Fibroblast of lung (primary cell): ENCODE data around the gene SEPHS1. TPM values are rescaled to one million over a fixed set of nuclear protein-coding genes. Genes with fewer than 3 reads are reported as not detected.
A peak's percentile ranks its signal among the peaks of the same experiment; 100 is the strongest.
"Not testable (repeated sequence)": the region's sequence is repeated elsewhere in the genome, so short reads cannot be mapped to it uniquely, and the experiment has no call there.

Experiments used
- DNase-seq, 2 donors: peaks; one replicate each; pipeline versions ENCODE4 v3.0.0 to v3.0.0-alpha.2; 2010; ENCODE audit warnings: low read depth in 2 of 2
- H2AFZ ChIP-seq: 2 replicates; pipeline ENCODE4 v1.5.1; 2012; ENCODE audit warnings: low read length, control low read depth, inconsistent platforms
- H3K27ac ChIP-seq: 2 replicates; pipeline ENCODE4 v1.5.1; 2011; ENCODE audit warnings: low read length, control low read depth; ENCODE audit not compliant: insufficient read depth
- H3K27me3 ChIP-seq: 2 replicates; pipeline ENCODE4 v1.5.1; 2011; ENCODE audit warnings: mild to moderate bottlenecking, low read length; ENCODE audit not compliant: control insufficient read depth, insufficient read depth
- H3K36me3 ChIP-seq: 2 replicates; pipeline ENCODE4 v1.5.1; 2011; ENCODE audit warnings: low read length; ENCODE audit not compliant: control insufficient read depth, insufficient read depth
- H3K4me1 ChIP-seq: 2 replicates; pipeline ENCODE4 v1.5.1; 2011; ENCODE audit warnings: low read length; ENCODE audit not compliant: control insufficient read depth, insufficient read depth; ENCODE audit errors: extremely low read depth
- H3K4me2 ChIP-seq: 2 replicates; pipeline ENCODE4 v1.5.1; 2011; ENCODE audit warnings: low read length, control low read depth; ENCODE audit not compliant: insufficient read depth; ENCODE audit errors: extremely low read depth
- H3K4me3 ChIP-seq, 4 experiments: fragments of 200-600 bp in 1 of 4; sonication (generic) in 1 of 4; replicated peaks in 1 of 4; 2 replicates each; pipeline ENCODE4 v1.5.1; 2011 to 2016; ENCODE audit warnings: low read length in 4 of 4, low read depth in 3 of 4, mild to moderate bottlenecking in 3 of 4, control low read depth in 2 of 4, inconsistent platforms in 1 of 4, mixed read lengths in 1 of 4; ENCODE audit not compliant: insufficient read depth in 1 of 4; ENCODE audit errors: control extremely low read depth in 1 of 4
- H3K79me2 ChIP-seq: 2 replicates; pipeline ENCODE4 v1.5.1; 2012; ENCODE audit warnings: mild to moderate bottlenecking, low read length, inconsistent platforms; ENCODE audit not compliant: control insufficient read depth, insufficient read depth
- H3K9ac ChIP-seq: 2 replicates; pipeline ENCODE4 v1.5.1; 2011; ENCODE audit warnings: mild to moderate bottlenecking, low read length, control low read depth; ENCODE audit not compliant: insufficient read depth
- H3K9me3 ChIP-seq: 2 replicates; pipeline ENCODE4 v1.5.1; 2012; ENCODE audit warnings: low read depth, low read length; ENCODE audit not compliant: control insufficient read depth, insufficient read depth
- H4K20me1 ChIP-seq: 2 replicates; pipeline ENCODE4 v1.5.1; 2011; ENCODE audit warnings: low read length; ENCODE audit not compliant: control insufficient read depth, insufficient read depth; ENCODE audit errors: extremely low read depth
- CTCF ChIP-seq, 2 donors: IDR thresholded peaks in 1 of 2; conservative IDR thresholded peaks in 1 of 2; 1 replicate in 1 of 2; 2 replicates in 1 of 2; pipeline ENCODE4 v1.5.1; 2011 to 2012; ENCODE audit warnings: low read length in 2 of 2, control low read depth in 1 of 2, inconsistent platforms in 1 of 2, low read depth in 1 of 2, mild to moderate bottlenecking in 1 of 2
- EZH2 ChIP-seq: IDR thresholded peaks from 2 replicates; pipeline ENCODE4 v1.5.1; 2012; ENCODE audit warnings: low read length, control low read depth, mild to moderate bottlenecking; ENCODE audit errors: missing control alignments
- polyA plus RNA-seq, 2 donors: library from polyadenylated mRNA; depleted of rRNA in 1 of 2; stranded (reverse) in 1 of 2; unstranded in 1 of 2; fragments of >200 nt; gene quantifications; 2 replicates each; pipeline ENCODE4 v1.2.1, GENCODE V29; 2011 to 2012; ENCODE audit warnings: missing spikeins in 1 of 2
- total RNA-seq: library from RNA; depleted of rRNA; stranded (reverse); fragments of >200 nt; gene quantifications from 2 replicates; pipeline ENCODE4 v1.2.1, GENCODE V29; 2014

The SEPHS1 gene
- total and polyA plus RNA-seq, 2 donors (not counting 1 experiment from before 2014, with no cell fraction given) = 27.4 to 50.6 TPM

GRCh38 chr10:13291821-13292773, 56.0 kb downstream of the SEPHS1 start:
- Histone ChIP-seq H3K79me2 (no peaks in the 10 kb centered on the region), H2AFZ (no peak overlapping the region), H3K27me3 (no peaks in the 10 kb centered on the region), H3K4me1 (no peaks in the 10 kb centered on the region), H3K27ac (no peak overlapping the region), H3K36me3 (no peaks in the 10 kb centered on the region), H4K20me1 (no peaks in the 10 kb centered on the region), H3K4me2 (no peak overlapping the region), H3K9ac (no peak overlapping the region), H3K9me3 (no peaks in the 10 kb centered on the region), H3K4me3 (no peak overlapping the region)
- TF ChIP-seq CTCF (conservative IDR thresholded peaks at IDR 0.05 in 1 of 2, IDR thresholded peaks at IDR 0.05 in 1 of 2; ENCODE audit: low read depth in 1 of 2, low read length in 2 of 2) (no peak), EZH2 (no peak)
- no peak for DNase-seq

DNA sequence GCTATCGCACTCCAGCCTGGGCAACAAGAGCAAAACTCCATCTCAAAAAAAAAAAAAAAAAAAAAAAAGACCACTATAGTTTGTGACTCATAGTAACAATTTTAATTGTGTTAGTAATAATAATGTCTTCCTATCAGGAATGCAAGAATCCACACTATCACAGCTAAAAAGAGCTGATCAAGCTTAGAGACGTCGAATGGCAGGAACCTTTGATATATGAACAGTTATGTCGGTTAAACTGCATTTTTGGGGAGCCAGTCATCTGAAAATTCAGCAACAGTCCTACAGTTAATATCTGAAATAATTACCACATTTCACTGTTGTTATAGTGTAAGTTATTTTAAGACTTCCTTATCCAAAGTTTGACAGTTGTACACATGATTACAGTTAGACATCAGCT, 57.0 kb downstream of the SEPHS1 start:
- TF ChIP-seq EZH2 (no peak), CTCF (conservative IDR thresholded peaks at IDR 0.05 in 1 of 2, IDR thresholded peaks at IDR 0.05 in 1 of 2; ENCODE audit: low read depth in 1 of 2, low read length in 2 of 2) (no peak)
- Histone ChIP-seq H3K4me3 (no peak overlapping the region), H3K4me1 (no peaks in the 10 kb centered on the region), H3K36me3 (no peaks in the 10 kb centered on the region), H3K27ac (no peak overlapping the region), H4K20me1 (no peaks in the 10 kb centered on the region), H3K27me3 (no peaks in the 10 kb centered on the region), H2AFZ (no peak overlapping the region), H3K4me2 (no peak overlapping the region), H3K9ac (no peak overlapping the region), H3K9me3 (no peaks in the 10 kb centered on the region), H3K79me2 (no peaks in the 10 kb centered on the region)
- peak in 1 of 2 donors; percentile 56 for DNase-seq

DNA sequence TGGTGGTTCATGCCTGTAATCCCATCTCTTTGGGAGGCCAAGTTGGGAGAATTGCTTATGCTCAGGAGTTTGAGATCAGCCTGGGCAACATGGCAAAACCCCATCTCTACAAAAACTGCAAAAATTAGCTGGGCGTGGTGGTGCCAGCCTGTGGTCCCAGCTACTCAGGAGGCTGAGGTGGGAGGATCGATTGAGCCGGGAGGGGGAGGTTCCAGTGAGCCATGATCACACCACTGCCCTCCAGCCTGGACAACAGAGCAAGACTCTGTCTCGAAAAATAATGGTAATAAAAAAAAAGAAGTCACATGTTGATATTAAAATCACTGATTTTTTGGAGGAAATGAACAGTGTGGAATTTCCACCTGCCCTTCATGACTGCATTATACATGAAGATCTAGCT, 64.0 kb downstream of the SEPHS1 start:
- no peak for DNase-seq
- Histone ChIP-seq H3K36me3 (no peaks in the 10 kb centered on the region), H3K79me2 (no peaks in the 10 kb centered on the region), H4K20me1 (no peaks in the 10 kb centered on the region), H3K4me1 (no peaks in the 10 kb centered on the region), H3K9me3 (no peaks in the 10 kb centered on the region), H3K9ac (no peak overlapping the region), H3K4me2 (no peak overlapping the region), H2AFZ (no peak overlapping the region), H3K27ac (no peak overlapping the region), H3K27me3 (no peaks in the 10 kb centered on the region), H3K4me3 (no peak overlapping the region)
- TF ChIP-seq CTCF (conservative IDR thresholded peaks at IDR 0.05 in 1 of 2, IDR thresholded peaks at IDR 0.05 in 1 of 2; ENCODE audit: low read depth in 1 of 2, low read length in 2 of 2) = no peak
- no peak for TF ChIP-seq EZH2

- H3K9ac ChIP-seq, H4K20me1 ChIP-seq, H3K4me2 ChIP-seq, H3K4me3 ChIP-seq, H3K27me3 ChIP-seq, DNase-seq, H3K9me3 ChIP-seq, H3K79me2 ChIP-seq, H2AFZ ChIP-seq, H3K27ac ChIP-seq, H3K4me1 ChIP-seq, H3K36me3 ChIP-seq: not testable (repeated sequence)
These were observed 65.7 kb downstream of the SEPHS1 start for GRCh38 chr10:13282348-13282747.
